Measurements from ENCODE around the gene FRMPD2.
"Not testable (repeated sequence)": the region's sequence is repeated elsewhere in the genome, so short reads cannot be mapped to it uniquely, and the experiment has no call there.

Gene FRMPD2

DNA sequence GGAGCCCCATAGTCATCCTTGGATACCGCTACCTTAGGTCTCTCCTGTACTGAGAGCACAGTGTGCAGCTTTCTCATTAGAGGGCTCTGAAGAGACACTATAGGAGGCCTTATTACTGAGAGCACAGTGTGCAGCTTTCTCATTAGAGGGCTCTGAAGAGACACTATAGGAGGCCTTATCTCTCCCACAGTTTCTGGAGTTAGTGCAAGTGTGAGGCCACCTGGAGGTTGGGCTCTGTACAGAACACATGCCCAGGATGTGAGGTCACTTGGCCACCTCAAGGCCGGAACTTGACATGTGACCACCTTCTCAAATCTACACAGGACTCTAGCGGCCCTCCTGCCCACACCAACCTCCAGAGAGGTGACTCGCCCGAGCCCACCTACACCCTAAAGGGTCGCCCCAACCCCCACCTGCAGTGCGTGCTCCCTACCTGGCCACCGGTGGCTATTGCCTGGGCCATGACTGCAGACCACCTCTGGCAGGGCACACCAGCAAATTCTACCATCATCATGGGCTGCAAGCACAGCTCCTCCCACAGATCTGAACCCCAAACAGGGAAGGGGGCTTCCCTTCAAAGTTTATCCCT is 24.6 kb downstream of the FRMPD2 start:
- no peak for DNase-seq

DNA sequence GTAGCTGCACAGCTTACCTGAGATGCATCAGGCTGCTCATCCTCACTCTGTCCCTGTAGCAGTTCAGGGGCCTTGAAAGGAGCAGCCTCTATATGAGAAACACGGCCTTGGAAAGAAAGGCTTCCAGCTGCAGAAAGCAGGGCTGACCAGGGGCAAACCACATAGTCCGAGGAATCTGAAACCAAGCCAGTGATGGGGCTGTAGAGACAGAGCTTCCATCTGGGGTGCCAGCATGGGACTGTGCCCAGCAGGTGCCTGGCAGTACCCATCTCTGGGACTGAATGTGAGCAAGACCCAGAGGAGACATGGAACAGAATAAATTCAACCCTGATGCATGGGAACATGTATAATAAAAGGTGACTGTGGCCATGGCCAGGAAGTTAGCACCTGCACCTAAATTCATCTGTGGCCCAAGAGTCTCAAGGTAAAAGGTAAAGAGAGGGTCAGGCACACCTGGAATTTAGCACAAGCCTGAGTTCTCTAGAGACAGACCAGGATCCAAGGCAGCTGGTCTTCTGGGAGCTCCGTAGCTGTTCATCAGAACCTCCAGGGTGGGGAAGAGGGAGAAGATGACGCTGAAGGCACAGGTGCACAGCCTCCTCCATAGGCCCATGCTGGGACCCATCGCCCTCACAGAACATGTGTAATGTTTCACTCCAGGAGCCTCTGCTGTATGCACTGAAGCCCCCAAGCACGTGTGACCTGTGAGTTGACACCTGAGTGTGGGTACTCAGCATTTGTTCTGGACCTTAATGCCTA is 25.3 kb downstream of the FRMPD2 start:
- DNase-seq = no peak

GRCh38 chr10:48248462-48248861 is 26.0 kb downstream of the FRMPD2 start:
- no peak for DNase-seq

- no peak for DNase-seq
Measured at GRCh38 chr10:48247680-48248079, 26.8 kb downstream of the FRMPD2 start.

- DNase-seq = no peak
Measured at GRCh38 chr10:48246501-48246900, 28.0 kb downstream of the FRMPD2 start.

- no peak for DNase-seq
Measured at GRCh38 chr10:48245977-48246376, 28.5 kb downstream of the FRMPD2 start.

DNA sequence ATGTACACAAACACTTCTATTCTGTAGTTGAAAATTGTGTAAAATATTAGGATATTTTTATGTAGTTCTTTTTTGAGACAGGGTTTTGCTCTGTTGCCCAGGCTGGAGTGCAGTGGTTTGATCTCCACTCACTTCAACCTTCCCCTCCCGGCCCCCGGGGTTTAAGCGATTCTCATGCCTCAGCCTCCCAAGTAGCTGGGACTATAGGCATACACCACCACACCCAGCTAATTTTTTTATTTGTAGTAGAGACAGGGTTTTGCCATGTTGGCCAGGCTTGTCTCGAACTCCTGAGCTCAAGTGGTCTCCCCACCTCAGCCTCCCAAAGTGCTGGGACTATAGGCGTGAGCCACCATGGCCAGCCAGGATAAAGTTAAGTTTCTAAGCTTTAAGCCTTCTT is 30.6 kb downstream of the FRMPD2 start:
- DNase-seq = not testable (repeated sequence)

DNA sequence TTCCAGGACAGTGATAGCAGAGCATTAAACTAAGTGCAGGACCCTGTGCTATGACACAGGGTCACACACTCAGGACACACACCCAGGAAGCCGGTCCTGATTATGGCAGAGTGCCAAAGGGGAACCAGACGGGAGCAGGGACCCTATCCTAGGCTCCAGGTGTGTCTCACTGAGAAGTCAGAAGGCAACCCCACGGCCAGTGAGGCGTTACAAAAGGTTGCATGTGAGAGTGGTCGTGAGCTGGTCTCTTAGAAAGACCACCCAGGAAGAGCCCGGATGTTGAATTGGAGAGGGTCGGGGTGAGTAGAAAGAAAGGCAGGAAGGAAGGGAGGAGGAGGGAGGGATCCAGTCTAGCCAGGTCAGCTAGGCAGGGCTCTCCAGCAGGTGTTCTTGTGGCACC is 31.0 kb downstream of the FRMPD2 start:
- DNase-seq = no peak

DNA sequence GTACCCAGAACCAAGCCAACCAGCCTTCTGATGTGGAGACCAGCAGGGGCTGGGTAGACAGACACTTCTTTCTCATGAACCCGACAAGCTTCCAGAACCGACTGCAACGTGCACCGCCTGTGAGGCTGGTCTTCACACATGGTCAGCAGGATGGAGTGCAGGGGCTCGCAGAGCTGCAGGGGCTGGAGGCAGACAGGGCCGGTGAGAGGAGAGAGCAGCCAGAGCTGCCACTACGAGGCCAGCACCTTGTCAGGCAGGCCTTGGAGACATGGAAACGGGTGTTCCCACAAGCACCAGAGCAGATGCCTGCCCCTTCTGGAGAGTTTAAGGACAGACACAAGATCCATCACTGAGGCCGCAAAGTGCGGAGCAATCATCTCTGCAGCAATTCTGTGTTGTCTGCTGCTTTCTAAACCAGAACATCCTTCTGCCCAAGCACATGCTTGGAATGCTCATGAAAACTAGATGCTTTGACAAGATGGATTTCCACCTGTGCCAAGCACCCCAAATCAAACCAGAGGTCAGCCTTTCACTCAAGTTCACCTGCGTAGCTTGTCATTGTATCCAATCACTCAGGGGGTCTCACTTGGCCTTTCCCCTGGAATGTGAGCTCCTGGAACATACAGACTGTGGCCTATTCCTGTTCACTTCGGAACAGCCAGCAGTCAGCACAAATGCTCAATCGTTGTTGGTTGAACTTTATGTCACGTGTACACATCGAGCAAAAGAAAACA is 32.2 kb downstream of the FRMPD2 start:
- no peak for DNase-seq

DNA sequence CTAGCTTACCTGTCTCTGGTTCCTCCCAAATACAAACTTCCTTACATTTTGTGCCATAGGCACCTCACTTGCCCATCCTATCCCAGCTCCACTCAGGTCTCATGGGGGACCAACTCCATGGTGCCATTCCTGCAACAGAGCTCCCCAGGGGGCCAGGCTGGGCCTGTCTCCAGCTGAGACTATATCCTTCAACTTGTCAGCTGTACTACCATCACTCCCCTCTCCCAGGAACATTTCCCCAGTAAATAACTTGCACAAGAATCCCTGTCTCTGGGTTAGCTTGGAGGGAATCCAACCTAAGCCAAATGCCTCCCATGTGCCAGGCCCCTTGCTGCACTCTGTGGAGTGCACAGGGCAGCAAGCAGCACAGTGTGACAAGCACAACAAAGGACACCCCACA is 33.2 kb downstream of the FRMPD2 start:
- no peak for DNase-seq

DNA sequence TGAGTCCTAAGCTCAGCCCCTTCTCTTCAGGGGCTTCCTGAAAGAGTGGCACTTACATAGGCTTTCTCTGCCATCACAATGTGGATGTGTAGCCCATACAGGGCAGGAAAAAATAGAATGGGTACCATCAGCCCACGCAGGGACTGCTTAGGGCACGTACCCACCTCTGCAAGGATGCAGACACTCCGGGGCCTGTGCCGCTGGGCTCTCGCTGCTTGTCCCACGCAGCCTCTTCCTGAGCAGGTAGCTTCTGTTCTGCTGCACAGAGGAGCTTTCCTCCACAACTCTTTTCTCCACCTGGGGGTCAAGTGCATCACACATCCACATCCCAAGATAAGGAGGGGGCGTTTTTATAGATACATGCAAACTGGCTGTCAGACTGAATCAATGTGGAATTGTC is 34.3 kb downstream of the FRMPD2 start:
- DNase-seq = no peak

GRCh38 chr10:48239618-48240017 is 34.9 kb downstream of the FRMPD2 start:
- DNase-seq = no peak

- DNase-seq = no peak
Measured at GRCh38 chr10:48238826-48239520, 35.5 kb downstream of the FRMPD2 start.

GRCh38 chr10:48237259-48238250 is 36.9 kb downstream of the FRMPD2 start:
- DNase-seq = no peak

- DNase-seq = no peak
Measured at GRCh38 chr10:48236199-48236621, 38.3 kb downstream of the FRMPD2 start.

- no peak for DNase-seq
Measured at GRCh38 chr10:48235501-48235900, 39.0 kb downstream of the FRMPD2 start.

DNA sequence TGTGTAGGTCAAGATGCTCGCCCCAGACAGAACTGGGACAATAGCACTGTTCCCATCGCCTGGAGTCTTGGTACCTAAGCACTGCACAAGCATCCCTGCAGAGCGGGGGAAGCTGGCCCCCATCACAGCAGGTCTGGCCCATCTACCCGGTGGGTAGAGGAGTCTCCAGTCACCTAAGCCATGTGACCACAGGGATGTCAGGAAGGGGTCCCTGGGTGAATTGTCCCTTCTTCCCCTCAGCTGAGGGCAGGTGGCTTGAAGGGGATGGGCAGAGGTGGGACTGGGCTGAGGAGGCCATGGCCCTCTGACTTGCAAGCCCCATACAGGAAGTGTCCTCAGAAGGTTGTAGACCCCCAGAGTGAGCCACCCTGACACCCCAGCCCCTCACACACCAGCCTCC is 39.7 kb downstream of the FRMPD2 start:
- no peak for DNase-seq

DNA sequence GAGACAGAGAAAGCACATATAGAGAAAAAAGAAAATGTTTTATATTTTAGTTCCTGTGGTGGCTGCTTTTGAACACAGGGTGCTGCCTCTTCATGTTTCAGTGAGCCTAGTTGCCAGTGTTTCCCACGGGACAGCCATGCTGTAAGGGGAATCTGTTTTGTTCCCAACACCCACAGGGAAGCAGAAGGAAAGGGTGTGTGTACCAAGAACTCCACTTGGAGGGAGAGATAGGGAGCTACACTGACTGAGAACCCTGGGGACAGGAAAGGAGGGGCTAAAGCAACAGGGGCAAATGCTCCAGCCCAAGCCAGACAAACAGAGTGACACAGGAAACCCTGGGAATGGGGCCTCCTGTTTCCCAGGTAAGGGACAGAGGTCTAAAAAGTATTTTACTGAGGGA is 40.2 kb downstream of the FRMPD2 start:
- DNase-seq = no peak

- DNase-seq = no peak
Measured at GRCh38 chr10:48233559-48234005, 40.9 kb downstream of the FRMPD2 start.

GRCh38 chr10:48232717-48233447 is 41.6 kb downstream of the FRMPD2 start:
- DNase-seq = no peak

- DNase-seq = no peak
Measured at GRCh38 chr10:48231699-48232315, 42.7 kb downstream of the FRMPD2 start.
